ENCODE data around the gene CALCOCO1.

The CALCOCO1 gene

DNA sequence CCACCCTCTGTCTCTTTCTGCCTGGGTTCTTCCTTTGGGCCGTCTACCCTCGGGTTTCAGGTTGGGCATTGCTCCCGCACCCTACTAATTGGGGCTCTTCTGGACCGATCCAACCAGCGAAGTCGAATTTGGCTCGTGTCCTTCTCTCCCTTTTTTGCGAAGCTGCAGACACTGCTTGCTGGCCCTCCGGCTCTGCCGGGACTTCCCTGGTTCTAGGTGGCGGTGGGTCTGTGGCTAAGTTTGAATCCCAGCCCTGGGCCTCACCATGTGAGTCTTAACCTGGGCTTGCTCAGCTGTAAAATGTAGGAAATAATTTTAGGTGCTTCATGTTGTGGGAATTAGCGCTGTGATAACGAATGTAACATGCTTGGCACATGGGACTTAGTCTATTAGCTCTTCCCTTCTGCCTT is 24.9 kb upstream of the CALCOCO1 start:
- DNase-seq (ENCODE audit: low read depth in 2 of 2), result no peak

DNA sequence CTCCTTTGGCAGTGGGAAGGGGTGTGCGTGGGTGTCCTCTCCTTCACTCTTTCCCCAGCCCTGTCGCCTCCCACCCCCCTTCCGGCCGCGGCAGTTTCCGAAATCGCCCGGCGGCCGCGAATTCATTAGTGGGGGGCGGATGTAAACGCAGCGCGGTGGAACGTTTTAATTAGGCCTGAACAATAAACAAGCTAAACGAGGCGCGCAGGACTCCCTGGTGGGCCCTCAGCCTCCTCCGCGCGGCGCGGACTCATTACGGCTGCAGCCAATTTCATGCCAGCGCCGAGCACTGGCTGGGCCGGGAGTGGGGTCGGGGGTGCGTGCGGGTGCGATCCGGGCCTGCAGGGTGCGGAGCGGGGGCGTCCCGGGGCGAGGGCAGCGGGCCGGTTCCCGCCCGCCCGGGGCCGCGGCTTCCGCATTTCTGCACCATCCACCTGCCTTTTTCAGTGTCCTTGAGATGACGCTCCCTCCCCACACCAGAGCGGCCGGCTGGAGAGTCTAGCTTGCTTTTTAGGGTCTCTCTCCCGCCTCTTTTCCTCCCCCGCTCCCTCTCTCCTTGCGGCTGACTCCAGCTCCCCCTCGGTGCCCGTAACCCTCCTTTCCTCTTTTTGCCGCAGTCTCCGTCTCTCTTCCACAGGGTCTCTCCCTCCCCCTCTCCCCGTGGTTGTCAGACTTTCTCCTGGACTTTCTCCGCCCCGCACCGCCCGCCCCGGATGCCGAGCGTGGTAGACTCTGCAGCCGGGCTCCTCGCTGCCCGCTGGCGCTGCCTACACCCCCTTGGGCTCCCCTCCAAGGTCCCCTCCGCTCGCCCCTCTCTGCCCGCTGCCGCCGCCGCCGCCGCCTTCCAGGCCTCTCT is 24.3 kb upstream of the CALCOCO1 start, which contains the start of gene CISTR:
Gene CISTR (minus strand): TSS at position 644 of the 856 bp plus-strand sequence.
- no peak for DNase-seq (ENCODE audit: low read depth in 2 of 2)

DNA sequence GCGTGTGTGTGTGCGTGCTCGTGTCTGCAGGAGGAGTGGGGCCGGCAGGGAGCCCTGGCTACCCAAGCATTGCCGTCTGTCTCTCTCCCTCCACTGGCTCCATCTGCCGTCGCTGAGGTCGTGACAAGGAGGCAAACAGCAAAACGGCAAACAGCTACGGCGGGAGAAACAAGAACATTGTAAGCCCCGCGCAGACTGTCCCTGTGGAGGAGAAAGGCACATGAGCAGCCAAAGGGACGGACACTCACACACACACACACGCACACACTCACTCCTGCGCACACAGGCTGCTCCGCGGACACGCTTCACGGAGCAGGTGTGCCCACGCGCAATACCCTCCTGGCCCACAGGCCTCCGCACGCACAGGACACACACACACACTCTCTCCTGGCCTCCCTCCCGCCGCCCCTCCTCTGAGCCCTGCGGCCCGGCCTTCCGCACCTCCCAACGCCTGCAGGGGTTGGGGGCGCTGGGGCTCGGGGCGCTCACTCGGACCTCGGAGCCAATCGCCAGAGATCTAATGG is 23.6 kb upstream of the CALCOCO1 start:
- DNase-seq (ENCODE audit: low read depth in 2 of 2), result no peak

DNA sequence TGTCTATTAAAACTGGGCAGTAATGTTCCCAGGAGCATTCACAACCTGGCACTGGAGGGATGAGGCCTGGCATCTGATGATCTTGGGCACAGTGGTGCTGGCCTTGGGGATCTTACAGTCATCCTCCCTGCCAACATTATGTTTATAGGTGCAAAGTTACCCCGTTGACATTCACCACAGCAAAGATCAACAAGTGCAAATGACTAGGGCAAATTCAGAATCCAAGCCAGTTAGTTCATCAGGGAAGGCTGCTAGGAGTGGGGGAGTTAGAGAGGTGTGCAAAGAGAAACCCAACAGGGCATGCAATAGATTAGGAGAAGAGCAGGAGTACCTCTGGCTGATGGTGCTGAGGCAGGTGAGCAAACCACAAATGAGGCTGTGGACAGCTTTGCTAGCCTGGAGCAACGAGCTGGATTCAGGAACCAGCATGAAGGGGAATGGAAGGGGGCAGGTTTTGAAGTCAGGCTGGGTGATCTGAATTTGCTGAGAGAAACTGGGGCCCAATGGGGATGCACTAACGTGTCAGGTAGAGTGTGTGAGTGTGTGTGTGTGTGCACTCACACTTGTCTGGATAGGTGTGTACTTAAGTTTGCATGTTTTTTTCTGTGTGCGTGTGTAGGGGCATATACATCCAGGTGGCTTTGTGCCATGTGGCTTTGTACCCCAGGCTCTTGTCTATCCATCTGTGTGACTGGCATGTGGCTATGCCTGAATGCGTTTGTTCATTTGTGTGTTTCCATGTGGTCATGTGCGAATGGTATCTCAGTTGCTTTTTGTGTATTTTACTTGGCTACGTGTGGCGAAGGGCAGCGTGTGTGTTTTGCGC is 22.9 kb upstream of the CALCOCO1 start:
- DNase-seq (ENCODE audit: low read depth in 2 of 2), result no peak

DNA sequence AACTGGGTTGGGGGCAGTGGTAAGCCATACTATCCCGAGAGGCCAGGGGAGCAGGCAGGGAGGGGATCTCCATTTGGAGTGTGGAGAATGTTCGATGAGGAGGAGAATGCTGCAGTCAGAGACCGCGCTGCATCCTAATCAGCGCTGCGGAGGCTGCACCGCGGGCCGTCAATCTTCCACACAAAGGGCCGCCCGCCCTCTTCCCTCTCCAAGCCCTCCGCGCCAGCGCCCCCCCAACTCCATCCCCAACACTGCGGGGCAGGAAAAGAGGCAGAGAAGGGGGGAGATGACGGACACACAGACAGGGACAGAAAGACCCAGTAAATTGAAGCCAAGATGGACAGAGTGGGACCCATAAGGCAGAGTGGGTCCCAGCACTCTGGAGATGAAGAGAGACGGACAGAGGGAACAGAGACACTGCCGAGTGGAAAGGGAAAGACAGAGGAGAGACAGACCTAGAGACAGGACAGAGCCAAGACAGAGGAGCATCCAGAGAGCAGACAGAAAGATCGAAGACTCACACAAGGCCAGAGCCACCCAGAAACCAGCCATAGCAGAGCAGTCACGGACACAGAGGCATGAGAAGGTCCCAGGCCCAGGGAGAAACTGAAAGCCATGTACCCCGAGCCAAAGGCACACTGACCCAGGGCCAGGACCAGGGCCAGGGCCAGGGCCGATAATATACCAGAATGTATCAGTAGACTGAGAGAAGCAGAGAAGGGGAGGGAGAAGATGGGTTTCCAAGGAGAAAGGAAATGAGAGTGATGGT is 21.0 kb upstream of the CALCOCO1 start:
- DNase-seq (ENCODE audit: low read depth in 2 of 2), result no peak

DNA sequence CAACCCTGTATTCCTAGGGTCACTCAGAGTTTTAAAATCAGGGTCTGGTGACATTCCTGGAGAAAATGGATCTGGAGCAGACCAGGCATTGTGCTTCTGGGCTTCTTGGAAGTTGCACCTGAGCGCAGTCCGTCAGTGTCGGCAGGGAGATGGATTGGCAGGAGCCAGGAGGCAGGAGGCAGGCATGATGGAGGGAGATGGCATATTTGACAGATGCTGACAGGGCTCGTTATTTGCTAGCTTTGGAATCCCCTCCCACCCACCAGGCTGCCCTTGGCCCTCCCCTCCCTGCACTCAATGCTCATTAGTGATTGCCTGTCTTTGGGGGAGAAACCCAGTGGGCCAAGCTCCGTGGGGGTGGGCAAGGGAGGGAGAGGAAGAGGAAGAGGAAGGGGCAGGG is 19.8 kb upstream of the CALCOCO1 start:
- no peak for DNase-seq (ENCODE audit: low read depth in 2 of 2)

DNA sequence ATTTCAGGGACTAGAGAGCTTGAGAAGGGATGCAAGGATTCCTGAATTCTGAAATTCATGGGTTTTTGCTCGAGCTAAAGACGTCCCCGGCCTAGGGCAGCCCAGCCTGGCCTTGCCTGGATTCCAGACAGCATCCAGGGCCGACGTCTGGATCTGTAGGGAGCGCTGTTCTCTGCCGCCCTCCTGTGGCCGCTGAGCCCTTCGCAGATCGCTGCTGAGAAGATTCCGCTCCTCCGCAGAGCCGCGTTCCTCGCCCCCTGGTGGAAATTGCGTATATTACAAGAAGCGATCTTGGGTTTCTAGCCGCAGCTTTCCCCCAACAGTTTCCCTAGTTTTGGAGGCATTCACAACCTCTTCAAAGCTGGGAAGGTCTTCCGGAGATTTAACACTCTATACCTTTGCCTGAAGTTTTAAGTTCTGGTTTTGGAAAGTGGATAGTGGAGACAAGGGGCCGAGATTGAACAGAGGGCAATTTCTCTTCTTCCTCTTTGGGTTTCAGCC is 19.4 kb upstream of the CALCOCO1 start:
- DNase-seq (ENCODE audit: low read depth in 2 of 2), result peak; percentile 76 to 82

DNA sequence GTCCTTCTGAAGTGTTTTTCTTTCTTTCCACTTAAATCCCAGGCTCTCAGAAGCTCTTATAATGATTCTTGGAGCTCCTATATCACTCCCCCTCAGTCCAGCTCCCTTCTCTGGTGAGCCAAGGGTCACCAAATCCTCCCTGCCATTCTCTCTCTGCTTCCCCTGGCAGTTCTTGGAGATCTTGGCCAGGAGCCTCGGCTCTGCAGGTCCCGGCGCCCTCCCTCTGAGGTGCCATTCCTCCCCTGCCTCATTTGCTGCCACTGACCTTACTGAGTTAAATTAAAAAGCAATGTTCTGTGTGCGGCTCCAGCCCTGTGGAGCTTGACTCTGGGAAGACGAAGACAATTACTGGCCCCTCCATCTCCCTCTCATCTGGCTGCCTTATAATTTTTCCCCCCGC is 17.5 kb upstream of the CALCOCO1 start:
- no peak for DNase-seq (ENCODE audit: low read depth in 2 of 2)

DNA sequence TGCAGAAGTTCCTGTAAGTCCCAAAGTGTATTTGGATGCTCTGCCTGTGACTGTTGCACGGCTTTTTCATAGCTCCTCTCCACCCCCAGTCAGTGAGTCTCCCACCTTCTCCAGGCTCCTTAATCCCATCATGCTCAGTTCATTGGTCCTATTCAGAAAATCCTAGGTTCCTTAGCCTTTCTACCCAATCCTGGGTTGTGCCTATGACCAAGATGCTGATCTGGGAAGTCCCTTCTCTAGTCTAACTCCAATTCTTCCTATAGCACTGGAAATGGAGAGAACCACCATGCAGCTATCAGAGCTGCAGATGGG is 16.8 kb upstream of the CALCOCO1 start:
- DNase-seq (ENCODE audit: low read depth in 2 of 2), result no peak

DNA sequence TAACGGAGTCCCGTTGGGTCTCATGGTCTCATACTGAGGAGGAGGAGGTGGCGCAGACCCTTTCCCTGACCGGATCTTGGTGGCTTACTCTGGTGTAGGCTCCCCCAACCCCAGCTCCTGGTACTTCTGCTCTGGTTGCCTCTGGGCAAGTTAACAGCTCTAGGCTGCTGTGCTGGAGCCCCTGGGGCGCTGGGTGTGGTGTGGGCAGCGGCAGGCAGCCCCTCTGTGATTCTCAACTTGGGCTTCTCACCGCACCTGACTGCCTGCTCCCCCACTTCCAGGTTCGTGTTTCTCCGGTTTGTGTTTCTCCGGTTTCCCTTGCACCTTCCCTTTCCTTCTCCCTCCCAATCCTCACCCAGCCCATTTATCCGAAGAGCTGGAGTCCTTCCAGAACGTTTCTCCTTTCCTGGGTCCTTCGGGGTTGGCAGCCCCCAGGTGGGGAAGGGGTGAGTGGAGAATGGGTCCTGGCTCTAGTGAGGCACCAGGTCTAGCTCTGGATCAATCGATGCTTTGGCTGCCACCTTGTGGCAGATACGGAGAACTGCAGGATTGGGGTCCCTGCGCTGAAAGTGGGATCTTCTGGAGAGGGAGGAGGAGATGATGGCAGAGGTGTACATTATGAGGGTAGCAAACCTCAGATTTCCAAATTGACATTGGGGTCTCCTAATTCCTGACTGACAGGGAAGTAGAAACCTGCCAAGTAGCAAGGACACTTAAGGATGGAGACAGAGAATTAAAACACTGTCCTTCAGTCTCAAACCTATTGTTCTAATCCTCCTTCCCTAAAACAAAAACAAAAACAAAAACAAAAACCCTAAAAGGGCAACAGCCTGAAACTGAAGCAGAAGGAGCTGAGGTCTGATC is 16.2 kb upstream of the CALCOCO1 start:
- peak in 1 of 2 donors; percentile 38 for DNase-seq (ENCODE audit: low read depth in 2 of 2)

DNA sequence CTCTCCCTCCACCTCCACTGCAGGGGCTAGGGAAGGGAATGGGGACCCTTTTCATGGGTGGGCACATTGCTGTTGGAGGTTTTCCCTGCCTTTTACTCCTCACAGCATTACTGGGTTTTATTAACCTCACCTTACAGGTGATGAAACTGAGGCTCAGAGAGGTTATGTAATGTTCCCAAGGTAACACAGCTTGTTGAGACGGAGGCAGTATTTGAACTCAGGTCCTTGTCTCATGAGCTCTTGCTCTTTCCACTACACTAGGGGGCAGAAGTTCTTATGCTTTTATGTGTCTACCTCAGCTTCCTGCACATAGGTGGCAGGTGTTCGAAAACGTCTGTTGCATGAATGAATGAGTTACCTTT is 12.9 kb upstream of the CALCOCO1 start:
- DNase-seq (ENCODE audit: low read depth in 2 of 2), result no peak

DNA sequence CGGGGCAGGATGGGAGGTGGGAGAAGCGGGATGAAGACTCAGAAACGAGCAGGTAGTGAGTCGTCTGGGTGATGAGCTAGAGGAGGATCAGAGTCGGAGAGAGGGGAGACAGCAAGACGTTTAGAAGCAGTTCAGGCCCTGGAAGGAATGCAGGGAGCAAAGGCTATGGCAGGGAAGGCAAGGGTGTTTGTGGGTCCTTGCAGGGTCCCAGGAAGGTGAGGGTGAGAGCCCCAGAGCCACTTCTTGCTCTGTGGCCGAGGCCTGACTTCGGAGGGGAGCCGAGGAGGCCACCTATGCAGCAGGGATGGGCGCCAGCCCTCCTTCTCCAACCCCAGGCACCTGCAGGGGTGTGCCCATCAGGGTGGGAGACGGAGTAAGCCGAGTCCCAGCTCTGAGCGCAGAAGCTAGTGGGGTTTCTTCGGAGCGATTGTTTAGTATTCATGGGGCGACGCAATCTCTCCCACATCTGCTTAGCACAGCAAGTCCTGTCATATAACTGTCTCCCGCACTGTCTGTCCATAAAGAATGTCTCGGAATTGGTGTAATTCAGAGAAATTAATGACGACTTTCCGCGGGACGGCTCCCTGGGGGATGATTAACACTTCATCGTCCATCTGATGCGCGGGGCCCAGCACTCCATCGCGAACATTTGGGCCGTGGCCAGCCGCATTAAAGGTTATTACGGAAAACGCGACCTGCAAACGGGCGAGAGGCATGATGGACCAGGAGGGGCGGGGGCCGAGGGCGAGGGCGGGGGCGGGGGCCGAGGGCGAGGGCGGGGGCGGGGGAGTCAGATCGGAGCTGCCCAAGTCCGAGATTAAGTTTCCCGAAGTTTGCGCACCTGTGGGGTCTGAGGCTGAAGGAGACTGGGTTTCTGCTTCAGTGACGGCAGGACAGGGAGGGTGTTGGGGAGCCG is 12.2 kb upstream of the CALCOCO1 start:
- no peak for DNase-seq (ENCODE audit: low read depth in 2 of 2)

DNA sequence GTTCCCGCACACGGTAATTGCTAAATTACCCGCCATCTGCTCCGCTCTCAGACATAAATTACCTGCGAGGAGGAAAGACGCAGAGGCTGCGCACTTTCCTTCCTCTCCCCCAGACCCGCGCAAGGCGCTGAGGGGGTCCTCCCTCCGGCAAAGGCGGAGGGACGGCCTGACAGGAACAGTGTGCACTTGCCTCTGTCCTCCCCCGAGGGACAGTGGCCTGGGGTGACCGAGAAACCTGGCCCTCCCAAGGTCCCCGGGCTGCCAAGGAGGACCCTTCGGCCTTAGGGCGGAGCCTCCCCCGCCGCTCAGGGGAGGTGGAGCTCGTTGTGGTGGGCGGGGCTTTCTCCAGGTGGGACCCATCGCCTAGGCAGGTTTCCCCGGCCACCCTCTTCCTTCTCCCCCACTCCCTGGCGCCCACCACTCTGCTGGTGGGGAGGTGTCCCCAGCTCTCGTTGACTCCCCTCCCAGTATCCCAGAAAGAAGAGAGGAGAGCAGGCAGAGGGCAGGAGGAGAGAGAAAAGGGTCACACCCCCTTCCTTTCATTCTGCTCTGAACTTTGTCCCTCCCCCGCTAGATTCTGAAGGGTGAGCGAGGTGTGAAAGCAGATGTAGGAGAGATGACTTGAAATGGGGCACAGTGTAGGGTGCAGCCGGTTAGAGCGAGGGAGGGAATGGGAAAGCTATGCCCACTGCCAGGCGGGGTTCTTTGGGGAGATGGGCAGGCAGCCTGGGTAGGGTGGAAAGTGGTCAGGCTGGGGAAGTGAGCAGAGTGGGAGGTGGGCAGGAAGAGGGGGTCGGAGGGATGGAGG is 11.4 kb upstream of the CALCOCO1 start:
- no peak for DNase-seq (ENCODE audit: low read depth in 2 of 2)

DNA sequence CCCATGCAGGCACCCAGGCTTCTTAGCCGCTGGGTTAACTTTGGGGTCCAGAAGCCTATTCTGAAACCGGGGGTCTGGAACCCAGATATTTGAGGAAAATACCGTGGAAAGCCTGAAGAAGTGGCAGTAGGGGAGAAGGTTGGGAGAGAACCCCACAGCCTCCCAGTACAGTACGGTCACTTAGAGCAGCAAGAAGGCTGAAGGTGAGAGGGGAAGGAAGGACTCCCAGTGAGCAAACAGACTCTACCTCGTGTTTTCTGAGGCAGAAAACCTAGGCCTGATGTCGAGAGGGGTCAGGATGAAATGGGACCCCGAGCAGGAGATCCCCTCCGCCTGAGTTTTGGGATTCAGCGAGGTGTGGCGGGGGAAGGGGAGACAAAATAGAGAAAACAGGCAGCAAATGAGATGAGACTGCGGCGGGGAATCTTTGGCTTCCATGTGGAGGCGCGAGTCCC is 10.7 kb upstream of the CALCOCO1 start:
- DNase-seq (ENCODE audit: low read depth in 2 of 2), result no peak

DNA sequence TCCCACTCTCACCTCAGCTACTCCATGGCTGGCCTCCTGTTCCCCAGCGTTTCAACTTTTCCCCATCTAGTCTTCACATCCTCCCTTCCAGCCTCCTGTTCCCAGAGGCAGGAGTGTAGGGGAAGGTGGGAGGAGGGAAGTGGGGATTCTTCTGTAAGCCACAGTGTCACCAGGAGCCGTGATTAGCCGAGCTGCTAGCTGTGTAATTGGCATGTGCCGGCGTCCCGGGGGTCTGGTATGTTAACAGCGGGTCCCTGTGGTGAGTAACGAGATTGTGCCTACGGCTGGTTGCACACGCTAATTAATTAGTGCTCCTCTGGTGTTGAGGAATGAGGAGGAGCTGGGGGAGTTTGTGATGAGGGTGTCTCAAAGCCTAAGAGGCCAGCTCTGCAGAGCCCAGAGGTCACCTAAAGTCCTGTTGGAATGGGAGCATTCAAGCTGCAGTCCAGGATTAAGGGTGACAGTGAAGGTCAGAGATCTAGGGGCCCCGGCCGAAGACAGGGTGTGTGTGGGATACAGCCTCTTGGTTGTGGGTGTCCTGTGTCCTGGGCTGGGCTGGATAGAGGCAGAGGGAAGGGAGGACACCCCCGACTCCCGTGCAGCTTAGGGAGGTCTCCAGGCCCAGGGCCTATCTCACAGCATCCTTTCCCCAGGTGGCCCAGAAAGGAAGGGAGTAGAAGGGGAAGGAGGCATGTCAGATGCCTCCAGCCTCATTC is 10.0 kb upstream of the CALCOCO1 start:
- DNase-seq (ENCODE audit: low read depth in 2 of 2), result no peak

DNA sequence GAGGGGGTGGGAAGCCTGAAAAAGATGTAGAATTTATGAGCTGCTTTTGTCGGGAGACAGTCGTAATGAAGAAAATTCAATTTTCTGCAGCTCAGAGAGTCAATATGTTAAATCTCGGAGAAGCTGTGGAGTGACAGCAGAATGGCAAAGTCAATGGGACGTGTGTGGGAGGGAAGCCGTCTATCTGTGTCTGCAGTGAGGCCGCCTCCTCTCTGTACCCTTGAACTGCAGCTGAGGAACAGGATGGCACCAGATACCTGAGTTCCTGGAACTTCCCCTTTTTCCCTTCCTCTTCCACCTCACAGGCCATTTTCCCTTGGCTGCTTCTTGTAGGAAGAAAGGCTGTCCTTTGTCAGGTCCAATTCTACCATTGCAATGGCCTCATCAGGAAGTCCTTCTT is 9.3 kb upstream of the CALCOCO1 start:
- DNase-seq (ENCODE audit: low read depth in 2 of 2), result no peak

DNA sequence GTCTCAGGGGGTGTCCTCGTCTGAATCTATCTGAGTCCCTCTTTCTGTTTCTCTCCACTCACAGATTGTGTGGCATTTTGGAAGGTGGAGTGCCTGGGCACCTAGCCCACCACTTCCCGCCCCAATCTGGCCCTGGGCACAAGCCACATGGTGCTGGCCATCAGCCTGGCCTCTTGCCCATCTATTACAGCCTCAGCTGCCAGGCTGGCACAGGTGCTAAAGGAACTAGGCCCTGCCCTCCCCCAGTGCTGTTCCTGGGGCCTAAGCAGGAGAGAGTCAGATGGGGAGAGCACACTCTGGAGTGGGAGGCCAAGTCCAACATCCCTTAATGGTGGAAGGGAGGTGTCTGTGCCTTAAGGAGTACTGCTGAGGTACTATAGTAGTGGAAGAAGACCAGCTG is 8.3 kb upstream of the CALCOCO1 start:
- DNase-seq (ENCODE audit: low read depth in 2 of 2), result no peak

DNA sequence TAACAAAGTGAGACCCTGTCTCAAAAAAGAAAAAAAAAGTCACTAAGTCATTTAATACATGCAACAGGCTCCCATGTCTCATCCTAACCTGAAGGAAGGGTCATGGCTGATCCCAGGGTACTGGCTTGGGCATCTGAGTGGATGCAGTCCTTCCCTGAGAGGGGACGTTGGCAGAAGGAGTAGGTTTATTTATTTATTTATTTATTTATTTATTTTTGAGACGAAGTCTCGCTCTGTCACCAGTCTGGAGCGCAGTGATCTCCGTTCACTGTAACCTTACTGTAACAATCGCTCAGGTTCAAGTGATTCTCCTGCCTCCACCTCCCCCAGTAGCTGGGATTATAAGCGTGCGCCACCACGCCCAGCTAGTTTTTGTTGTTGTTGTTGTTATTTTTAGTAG is 7.2 kb upstream of the CALCOCO1 start:
- DNase-seq (ENCODE audit: low read depth in 2 of 2), result no peak

Measured in stimulated activated CD4-positive, alpha-beta T cell treated with anti-CD3 and anti-CD28 coated beads, Interleukin-15, amount 100 ng/mL, for 48 hours (primary cell).